SK-N-SH treated with all-trans-retinoic acid at 6 μM for 48 hours (cell line): ENCODE results near the gene SLC34A1.

ENCODE experiments used
- ATAC-seq: fragments of 200-7000 bp; cut with Tn5 transposase; 3 replicates; pipeline ENCODE4 v1.9.1; 2020; ENCODE audit warnings: mild to moderate bottlenecking, moderate library complexity
- ARNTL ChIP-seq: fragments of 450-650 bp; formaldehyde crosslinking; IDR thresholded peaks from 2 replicates; pipeline ENCODE4 v1.5.0; 2020; ENCODE audit warnings: low read depth, mild to moderate bottlenecking, moderate library complexity, borderline replicate concordance
- BACH2 ChIP-seq: fragments of 250-450 bp; sonication (Bioruptor Pico); IDR thresholded peaks from 2 replicates; pipeline ENCODE4 v1.9.0; 2021; ENCODE audit warnings: mild to moderate bottlenecking, borderline replicate concordance
- CSRNP3 ChIP-seq: fragments of 250-450 bp; sonication (Bioruptor Pico); IDR thresholded peaks from 2 replicates; pipeline ENCODE4 v1.5.1; 2021; ENCODE audit warnings: mild to moderate bottlenecking, moderate library complexity
- ESRRG ChIP-seq: fragments of 250-450 bp; sonication (Bioruptor Pico); IDR thresholded peaks from 2 replicates; pipeline ENCODE4 v1.6.1; 2021; ENCODE audit warnings: mild to moderate bottlenecking
- GLIS3 ChIP-seq: fragments of 250-450 bp; sonication (Bioruptor Pico); IDR thresholded peaks from 2 replicates; pipeline ENCODE4 v1.5.0; 2020; ENCODE audit warnings: mild to moderate bottlenecking, moderate library complexity
- ISL1 ChIP-seq: fragments of 250-450 bp; sonication (Bioruptor Pico); IDR thresholded peaks from 2 replicates; pipeline ENCODE4 v2.1.2; 2022; ENCODE audit warnings: mild to moderate bottlenecking, moderate library complexity
- OSR1 ChIP-seq: fragments of 250-450 bp; sonication (Bioruptor Pico); IDR thresholded peaks from 2 replicates; pipeline ENCODE4 v1.8.0; 2022; ENCODE audit warnings: moderate library complexity, mild to moderate bottlenecking, inconsistent platforms
- POU6F1 ChIP-seq: fragments of 250-450 bp; sonication (Bioruptor Pico); IDR thresholded peaks from 2 replicates; pipeline ENCODE4 v1.8.0; 2021; ENCODE audit warnings: low read depth, mild to moderate bottlenecking, moderate library complexity, borderline replicate concordance
- RARB ChIP-seq: fragments of 250-450 bp; sonication (Bioruptor Pico); IDR thresholded peaks from 2 replicates; pipeline ENCODE4 v1.8.0; 2021; ENCODE audit warnings: mild to moderate bottlenecking, moderate library complexity
- TCF4 ChIP-seq: fragments of 250-450 bp; sonication (Bioruptor Pico); IDR thresholded peaks from 2 replicates; pipeline ENCODE4 v1.8.0; 2021; ENCODE audit warnings: mild to moderate bottlenecking, moderate library complexity, borderline replicate concordance
- TOX ChIP-seq: fragments of 250-450 bp; sonication (Bioruptor Pico); IDR thresholded peaks from 2 replicates; pipeline ENCODE4 v1.8.0; 2021; ENCODE audit warnings: mild to moderate bottlenecking, moderate library complexity, borderline replicate concordance
- ZC3H10 ChIP-seq: fragments of 250-450 bp; sonication (Bioruptor Pico); IDR thresholded peaks from 2 replicates; pipeline ENCODE4 v1.5.1; 2021; ENCODE audit warnings: mild to moderate bottlenecking, moderate library complexity
- ZFP3 ChIP-seq: fragments of 250-450 bp; sonication (Bioruptor Pico); IDR thresholded peaks from 2 replicates; pipeline ENCODE4 v1.5.0; 2020; ENCODE audit warnings: mild to moderate bottlenecking, moderate library complexity
- ZFP30 ChIP-seq: fragments of 450-650 bp; formaldehyde crosslinking; IDR thresholded peaks from 2 replicates; pipeline ENCODE4 v1.5.0; 2022; ENCODE audit warnings: mild to moderate bottlenecking, moderate library complexity
- ZNF565 ChIP-seq: fragments of 450-650 bp; formaldehyde crosslinking; conservative IDR thresholded peaks from 2 replicates; pipeline ENCODE4 v1.5.0; 2020; ENCODE audit warnings: low read depth, mild to moderate bottlenecking, moderate library complexity
- ZNF8 ChIP-seq: fragments of 450-650 bp; formaldehyde crosslinking; IDR thresholded peaks from 2 replicates; pipeline ENCODE4 v1.5.0; 2020; ENCODE audit warnings: mild to moderate bottlenecking, moderate library complexity
- TF ChIP-seq, protein P1 (sequence below): fragments of 250-450 bp; sonication (Bioruptor Pico); IDR thresholded peaks from 2 replicates; pipeline ENCODE4 v1.5.0; 2020; ENCODE audit warnings: mild to moderate bottlenecking, moderate library complexity
- TF ChIP-seq, protein P2 (sequence below): fragments of 250-450 bp; sonication (Bioruptor Pico); IDR thresholded peaks from 2 replicates; pipeline ENCODE4 v1.5.1; 2020; ENCODE audit warnings: low read depth, mild to moderate bottlenecking, moderate library complexity
- TF ChIP-seq, protein P3 (sequence below): fragments of 250-450 bp; sonication (Bioruptor Pico); IDR thresholded peaks from 2 replicates; pipeline ENCODE4 v1.8.0; 2020; ENCODE audit warnings: mild to moderate bottlenecking, moderate library complexity, borderline replicate concordance

The SLC34A1 gene

DNA sequence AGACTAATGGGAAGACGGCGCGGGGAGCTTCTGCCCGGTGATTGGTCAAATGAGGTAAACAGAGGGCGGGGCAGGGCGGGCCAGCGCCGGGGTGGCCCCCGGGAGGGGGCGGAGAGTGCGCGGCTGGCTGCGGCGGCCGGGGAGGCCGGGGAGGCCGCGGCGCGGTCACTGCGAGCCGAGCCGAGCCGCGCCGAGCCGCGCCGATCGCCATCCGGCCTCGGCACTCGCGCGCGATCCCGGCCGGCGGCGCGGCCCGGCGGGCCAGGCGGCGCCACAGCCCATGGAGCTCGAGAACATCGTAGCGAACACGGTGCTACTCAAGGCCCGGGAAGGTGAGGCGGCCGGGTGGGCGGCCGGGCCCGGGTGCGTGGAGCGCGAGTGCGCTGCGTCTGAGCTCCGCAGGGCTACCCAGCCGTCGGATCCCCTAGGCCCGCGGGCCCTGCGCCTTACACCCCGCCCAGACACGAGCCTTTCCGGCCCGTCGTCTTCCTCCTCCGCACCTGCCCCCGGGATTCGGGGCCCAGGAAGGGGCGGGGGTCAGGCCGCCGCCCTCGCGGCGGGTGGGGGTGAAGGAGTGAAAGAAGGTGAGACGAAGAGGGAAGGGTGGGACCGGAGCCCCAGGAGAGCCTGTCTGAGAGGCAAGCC, 42.5 kb downstream of the SLC34A1 start, which contains the start of gene GRK6:
GRK6 (plus strand) TSS at position 111 of the 645 bp plus-strand sequence; CDS start at position 281, 170 bp downstream.
- peak; percentile 0 for ATAC-seq
- TF ChIP-seq, protein P1, sequence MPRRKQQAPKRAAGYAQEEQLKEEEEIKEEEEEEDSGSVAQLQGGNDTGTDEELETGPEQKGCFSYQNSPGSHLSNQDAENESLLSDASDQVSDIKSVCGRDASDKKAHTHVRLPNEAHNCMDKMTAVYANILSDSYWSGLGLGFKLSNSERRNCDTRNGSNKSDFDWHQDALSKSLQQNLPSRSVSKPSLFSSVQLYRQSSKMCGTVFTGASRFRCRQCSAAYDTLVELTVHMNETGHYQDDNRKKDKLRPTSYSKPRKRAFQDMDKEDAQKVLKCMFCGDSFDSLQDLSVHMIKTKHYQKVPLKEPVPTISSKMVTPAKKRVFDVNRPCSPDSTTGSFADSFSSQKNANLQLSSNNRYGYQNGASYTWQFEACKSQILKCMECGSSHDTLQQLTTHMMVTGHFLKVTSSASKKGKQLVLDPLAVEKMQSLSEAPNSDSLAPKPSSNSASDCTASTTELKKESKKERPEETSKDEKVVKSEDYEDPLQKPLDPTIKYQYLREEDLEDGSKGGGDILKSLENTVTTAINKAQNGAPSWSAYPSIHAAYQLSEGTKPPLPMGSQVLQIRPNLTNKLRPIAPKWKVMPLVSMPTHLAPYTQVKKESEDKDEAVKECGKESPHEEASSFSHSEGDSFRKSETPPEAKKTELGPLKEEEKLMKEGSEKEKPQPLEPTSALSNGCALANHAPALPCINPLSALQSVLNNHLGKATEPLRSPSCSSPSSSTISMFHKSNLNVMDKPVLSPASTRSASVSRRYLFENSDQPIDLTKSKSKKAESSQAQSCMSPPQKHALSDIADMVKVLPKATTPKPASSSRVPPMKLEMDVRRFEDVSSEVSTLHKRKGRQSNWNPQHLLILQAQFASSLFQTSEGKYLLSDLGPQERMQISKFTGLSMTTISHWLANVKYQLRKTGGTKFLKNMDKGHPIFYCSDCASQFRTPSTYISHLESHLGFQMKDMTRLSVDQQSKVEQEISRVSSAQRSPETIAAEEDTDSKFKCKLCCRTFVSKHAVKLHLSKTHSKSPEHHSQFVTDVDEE (CRISPR knock-in tag): no peak
- TF ChIP-seq ESRRG (CRISPR knock-in tag) (no peak), POU6F1 (CRISPR knock-in tag) (no peak), TOX (no peak), ARNTL (CRISPR knock-in tag) (no peak), OSR1 (CRISPR knock-in tag) (no peak), ZFP3 (CRISPR knock-in tag) (no peak), ZFP30 (CRISPR knock-in tag) (no peak), BACH2 (no peak)
- TF ChIP-seq, protein P2, sequence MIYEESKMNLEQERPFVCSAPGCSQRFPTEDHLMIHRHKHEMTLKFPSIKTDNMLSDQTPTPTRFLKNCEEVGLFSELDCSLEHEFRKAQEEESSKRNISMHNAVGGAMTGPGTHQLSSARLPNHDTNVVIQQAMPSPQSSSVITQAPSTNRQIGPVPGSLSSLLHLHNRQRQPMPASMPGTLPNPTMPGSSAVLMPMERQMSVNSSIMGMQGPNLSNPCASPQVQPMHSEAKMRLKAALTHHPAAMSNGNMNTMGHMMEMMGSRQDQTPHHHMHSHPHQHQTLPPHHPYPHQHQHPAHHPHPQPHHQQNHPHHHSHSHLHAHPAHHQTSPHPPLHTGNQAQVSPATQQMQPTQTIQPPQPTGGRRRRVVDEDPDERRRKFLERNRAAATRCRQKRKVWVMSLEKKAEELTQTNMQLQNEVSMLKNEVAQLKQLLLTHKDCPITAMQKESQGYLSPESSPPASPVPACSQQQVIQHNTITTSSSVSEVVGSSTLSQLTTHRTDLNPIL: no peak
- TF ChIP-seq, protein P3, sequence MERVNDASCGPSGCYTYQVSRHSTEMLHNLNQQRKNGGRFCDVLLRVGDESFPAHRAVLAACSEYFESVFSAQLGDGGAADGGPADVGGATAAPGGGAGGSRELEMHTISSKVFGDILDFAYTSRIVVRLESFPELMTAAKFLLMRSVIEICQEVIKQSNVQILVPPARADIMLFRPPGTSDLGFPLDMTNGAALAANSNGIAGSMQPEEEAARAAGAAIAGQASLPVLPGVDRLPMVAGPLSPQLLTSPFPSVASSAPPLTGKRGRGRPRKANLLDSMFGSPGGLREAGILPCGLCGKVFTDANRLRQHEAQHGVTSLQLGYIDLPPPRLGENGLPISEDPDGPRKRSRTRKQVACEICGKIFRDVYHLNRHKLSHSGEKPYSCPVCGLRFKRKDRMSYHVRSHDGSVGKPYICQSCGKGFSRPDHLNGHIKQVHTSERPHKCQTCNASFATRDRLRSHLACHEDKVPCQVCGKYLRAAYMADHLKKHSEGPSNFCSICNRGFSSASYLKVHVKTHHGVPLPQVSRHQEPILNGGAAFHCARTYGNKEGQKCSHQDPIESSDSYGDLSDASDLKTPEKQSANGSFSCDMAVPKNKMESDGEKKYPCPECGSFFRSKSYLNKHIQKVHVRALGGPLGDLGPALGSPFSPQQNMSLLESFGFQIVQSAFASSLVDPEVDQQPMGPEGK (CRISPR knock-in tag): no peak
- TF ChIP-seq, all 23 proteins: peak for 0

DNA sequence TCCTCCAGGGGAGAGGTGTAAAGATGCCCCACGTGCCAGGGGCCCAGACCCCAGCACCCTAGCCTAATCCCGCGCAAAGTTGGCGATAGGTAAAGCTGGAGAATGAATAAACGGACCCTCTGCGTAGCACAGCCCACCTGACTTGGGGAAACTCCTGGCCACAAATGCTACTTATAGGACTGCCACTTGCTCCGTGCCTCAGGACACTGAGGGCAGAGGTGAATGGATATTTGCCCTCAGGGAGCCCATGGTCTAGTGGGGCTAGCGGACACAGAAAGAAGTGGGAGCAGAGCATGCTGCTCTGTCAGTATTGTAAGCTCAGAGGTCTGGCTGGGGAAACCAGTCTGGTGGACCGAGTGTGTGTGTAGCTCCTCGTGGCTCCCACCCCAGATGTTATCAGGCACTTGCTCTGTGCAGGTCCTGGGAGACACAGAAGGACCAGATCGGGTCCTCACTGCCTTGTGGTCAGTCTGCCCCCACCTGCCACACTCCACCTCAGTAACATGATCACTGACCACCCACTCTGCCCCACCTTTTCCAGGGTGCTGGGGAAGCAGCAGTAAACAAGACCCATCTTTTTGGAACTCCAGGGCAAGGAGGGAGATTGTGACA, 43.1 kb downstream of the SLC34A1 start:
- no peak for ATAC-seq
- TF ChIP-seq POU6F1 (CRISPR knock-in tag) (no peak), ZNF8 (CRISPR knock-in tag) (no peak), ZNF565 (CRISPR knock-in tag) (no peak), RARB (CRISPR knock-in tag) (no peak), ZC3H10 (CRISPR knock-in tag) (no peak), GLIS3 (no peak), CSRNP3 (CRISPR knock-in tag) (no peak), OSR1 (CRISPR knock-in tag) (no peak), TCF4 (CRISPR knock-in tag) (no peak), BACH2 (no peak), ESRRG (CRISPR knock-in tag) (no peak), ARNTL (CRISPR knock-in tag) (no peak), ISL1 (no peak)
- TF ChIP-seq, protein P2: no peak
- TF ChIP-seq, all 23 proteins: peak for 0
